Right lobe of liver (tissue), 6 donors: ENCODE results near the gene CYP46A1. TPM values are rescaled to one million over a fixed set of nuclear protein-coding genes. Genes with fewer than 3 reads are reported as not detected.
A peak's percentile ranks its signal among the peaks of the same experiment; 100 is the strongest.

Experiments
- ATAC-seq, 4 donors: fragments of 200-7000 bp; cut with Tn5 transposase; one replicate each; pipeline ENCODE4 v1.9.1; 2020; ENCODE audit warnings: mild to moderate bottlenecking in 4 of 4, moderate library complexity in 4 of 4
- DNase-seq, 3 donors: peaks; one replicate each; pipeline ENCODE4 v3.0.0-alpha.2; 2020
- H3K27ac ChIP-seq, 3 donors: fragments of 200-600 bp; one replicate each; pipeline ENCODE4 v1.8.0; 2022
- H3K27me3 ChIP-seq, 2 donors: fragments of 200-600 bp; one replicate each; pipeline ENCODE4 v1.8.0; 2022
- H3K36me3 ChIP-seq, 4 donors: fragments of 200-600 bp; sonication (generic) in 1 of 4; one replicate each; pipeline versions ENCODE4 v1.5.1 to v1.8.0; 2017 to 2022; ENCODE audit warnings: control low read depth in 1 of 4
- H3K4me1 ChIP-seq, 4 donors: fragments of 200-600 bp; sonication (generic) in 1 of 4; one replicate each; pipeline versions ENCODE4 v1.5.1 to v1.8.0; 2017 to 2022; ENCODE audit warnings: control low read depth in 1 of 4
- H3K4me3 ChIP-seq, 3 donors: fragments of 200-600 bp; one replicate each; pipeline ENCODE4 v1.8.0; 2022
- H3K9me3 ChIP-seq, 4 donors: fragments of 200-600 bp; sonication (generic) in 1 of 4; one replicate each; pipeline versions ENCODE4 v1.5.1 to v1.8.0; 2017 to 2022; ENCODE audit warnings: control low read depth in 1 of 4
- POLR2A ChIP-seq: fragments of 450-650 bp; IDR thresholded peaks from one replicate; pipeline ENCODE4 v1.6.1; 2017; ENCODE audit warnings: antibody characterized with exemption, mild to moderate bottlenecking
- WGBS: methylation state at CpG from one replicate; pipeline ENCODE4 v1.1.6; 2018; ENCODE audit warnings: low coverage, low lambda C conversion rate; ENCODE audit not compliant: insufficient coverage; ENCODE audit errors: missing lambda C conversion rate; 5-methylcytosine and 5-hydroxymethylcytosine counted together
- intact Hi-C, 2 donors: fragments of 100-400 bp; cut with DNase I; formaldehyde crosslinking; loops; one replicate each; pipeline versions ENCODE4 v1.11.2 to v1.14.1; 2022
- total RNA-seq, 6 experiments: library from RNA; depleted of rRNA in 2 of 6; stranded (reverse); fragments of >200 nt in 2 of 6; fragmentation: NEBNext Ultra II Directional in 3 of 6; extraction: Animal tissue kit (Norgen Biotek cat#: 25700) in 3 of 6; gene quantifications; one replicate each; pipeline versions ENCODE4 v1.1.0 to v1.2.4, GENCODE V29; 2016 to 2023
- TF ChIP-seq, protein P1 (sequence below), 4 donors: fragments of 200-600 bp in 3 of 4; fragments of 450-650 bp in 1 of 4; IDR thresholded peaks; one replicate each; pipeline versions ENCODE4 v1.5.1 to v1.8.0; 2016 to 2022; ENCODE audit warnings: antibody characterized with exemption in 4 of 4, mild to moderate bottlenecking in 2 of 4
- donor health status: DM: no; HTN: yes; CAD: no.
- donor health status: DM: no; HTN: no; CAD: no.
- donor health status: DM: no; HTN: no; CAD: no.
- donor health status: DM: no; HTN: yes; CAD: no.
- donor health status: DM: no; HTN: yes; CAD: no.

CYP46A1 gene
- total RNA-seq, 6 experiments from 2014 or later, result 0.06 to 1.6 (median 0.42) TPM; not detected in 1

DNA sequence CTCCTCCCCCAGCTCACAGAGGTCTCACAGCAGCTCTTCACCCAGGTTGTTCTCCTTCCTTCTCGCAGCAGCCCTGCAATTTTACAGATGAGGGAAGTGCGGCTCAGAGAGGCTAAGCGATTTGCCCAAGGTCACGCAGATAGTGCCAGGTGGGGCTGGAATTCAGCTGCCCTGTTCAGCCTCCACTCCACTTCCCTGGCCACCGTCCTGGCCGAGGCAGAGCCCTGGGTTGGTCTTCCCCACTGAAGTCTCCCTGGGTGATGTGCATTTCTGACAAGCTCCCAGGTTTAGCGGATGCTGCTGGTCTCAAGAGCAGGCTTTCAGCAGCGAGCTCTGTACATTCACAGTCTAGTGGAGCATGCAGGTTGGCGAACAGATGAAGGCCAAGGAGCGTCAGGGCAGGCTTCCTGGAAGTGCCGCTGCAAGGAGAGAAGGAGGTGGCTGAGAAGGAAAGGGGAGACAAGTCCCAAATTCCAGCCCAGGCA, 80.2 kb downstream of the CYP46A1 start:
- DNase-seq (peak in 1 of 3 donors; percentile 28), ATAC-seq (no peak)
- H3K36me3 ChIP-seq, result no peaks in the 10 kb centered on the region
- H3K4me1 ChIP-seq, result peaks cover 0 to 20% (median 7%) of the 10 kb centered on the region in 4 donors
- no peaks in the 10 kb centered on the region for H3K27me3 ChIP-seq
- no peak overlapping the region for H3K4me3 ChIP-seq
- TF ChIP-seq POLR2A, result no peak
- TF ChIP-seq, protein P1, sequence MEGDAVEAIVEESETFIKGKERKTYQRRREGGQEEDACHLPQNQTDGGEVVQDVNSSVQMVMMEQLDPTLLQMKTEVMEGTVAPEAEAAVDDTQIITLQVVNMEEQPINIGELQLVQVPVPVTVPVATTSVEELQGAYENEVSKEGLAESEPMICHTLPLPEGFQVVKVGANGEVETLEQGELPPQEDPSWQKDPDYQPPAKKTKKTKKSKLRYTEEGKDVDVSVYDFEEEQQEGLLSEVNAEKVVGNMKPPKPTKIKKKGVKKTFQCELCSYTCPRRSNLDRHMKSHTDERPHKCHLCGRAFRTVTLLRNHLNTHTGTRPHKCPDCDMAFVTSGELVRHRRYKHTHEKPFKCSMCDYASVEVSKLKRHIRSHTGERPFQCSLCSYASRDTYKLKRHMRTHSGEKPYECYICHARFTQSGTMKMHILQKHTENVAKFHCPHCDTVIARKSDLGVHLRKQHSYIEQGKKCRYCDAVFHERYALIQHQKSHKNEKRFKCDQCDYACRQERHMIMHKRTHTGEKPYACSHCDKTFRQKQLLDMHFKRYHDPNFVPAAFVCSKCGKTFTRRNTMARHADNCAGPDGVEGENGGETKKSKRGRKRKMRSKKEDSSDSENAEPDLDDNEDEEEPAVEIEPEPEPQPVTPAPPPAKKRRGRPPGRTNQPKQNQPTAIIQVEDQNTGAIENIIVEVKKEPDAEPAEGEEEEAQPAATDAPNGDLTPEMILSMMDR (IDR thresholded peaks at IDR 0.05), result no peak
- H3K9me3 ChIP-seq, result no peaks in the 10 kb centered on the region
- no peak overlapping the region for H3K27ac ChIP-seq
- intact Hi-C loops, result no loop called here
- WGBS, result 45% methylated on average over 2 of the region's 11 CpGs

DNA sequence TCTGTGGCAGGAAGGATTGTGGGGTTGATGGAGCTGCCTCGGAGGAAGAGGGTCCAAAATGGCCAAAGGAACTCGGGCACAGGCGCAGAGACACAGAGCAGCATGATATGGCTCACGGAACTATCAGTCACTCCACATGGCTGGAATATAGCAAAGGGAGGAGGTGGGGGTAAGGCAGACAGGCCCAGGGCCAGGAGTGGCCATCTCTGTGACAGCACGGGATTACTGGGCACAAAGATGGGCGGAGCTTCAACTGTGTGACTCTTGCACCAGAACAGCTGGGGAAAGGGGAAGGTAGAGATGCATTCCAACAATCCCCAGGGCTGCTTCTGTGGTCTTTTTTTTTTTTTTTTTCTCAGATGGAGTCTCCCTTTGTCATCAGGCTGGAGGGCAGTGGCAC, 84.3 kb downstream of the CYP46A1 start:
- no peak for ATAC-seq
- H3K4me1 ChIP-seq, result peaks cover 0 to 20% (median 7%) of the 10 kb centered on the region in 4 donors
- H3K4me3 ChIP-seq, result no peak overlapping the region
- WGBS, result 71% methylated on average over 2 of the region's 6 CpGs
- H3K27me3 ChIP-seq, result no peaks in the 10 kb centered on the region
- no peaks in the 10 kb centered on the region for H3K36me3 ChIP-seq
- no peak overlapping the region for H3K27ac ChIP-seq
- intact Hi-C loops, result no loop called here
- TF ChIP-seq, protein P1 (IDR thresholded peaks at IDR 0.05), result no peak
- TF ChIP-seq POLR2A, result no peak
- no peaks in the 10 kb centered on the region for H3K9me3 ChIP-seq
- DNase-seq, result peak in 1 of 3 donors; percentile 22

DNA sequence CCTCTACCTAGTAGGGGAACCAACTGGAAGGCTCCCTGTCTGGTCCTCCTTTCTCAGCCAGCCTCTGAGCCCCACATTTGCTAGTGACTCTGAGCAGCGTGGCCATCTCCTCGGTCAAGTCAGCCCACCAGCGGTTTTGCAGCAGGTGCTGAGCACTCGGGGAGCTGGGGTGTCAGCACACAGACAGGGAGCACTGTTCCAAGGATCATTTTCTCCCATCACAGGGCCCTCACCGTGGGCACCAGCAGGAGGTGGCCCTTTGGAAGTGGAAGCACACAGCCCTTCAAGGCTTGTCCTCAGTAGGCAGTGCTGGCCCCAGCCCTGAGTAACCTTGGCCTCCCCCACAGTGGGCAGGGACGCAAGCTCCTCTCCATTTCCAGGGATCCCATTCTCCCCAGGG, 85.0 kb downstream of the CYP46A1 start:
- intact Hi-C loops, result no loop called here

DNA sequence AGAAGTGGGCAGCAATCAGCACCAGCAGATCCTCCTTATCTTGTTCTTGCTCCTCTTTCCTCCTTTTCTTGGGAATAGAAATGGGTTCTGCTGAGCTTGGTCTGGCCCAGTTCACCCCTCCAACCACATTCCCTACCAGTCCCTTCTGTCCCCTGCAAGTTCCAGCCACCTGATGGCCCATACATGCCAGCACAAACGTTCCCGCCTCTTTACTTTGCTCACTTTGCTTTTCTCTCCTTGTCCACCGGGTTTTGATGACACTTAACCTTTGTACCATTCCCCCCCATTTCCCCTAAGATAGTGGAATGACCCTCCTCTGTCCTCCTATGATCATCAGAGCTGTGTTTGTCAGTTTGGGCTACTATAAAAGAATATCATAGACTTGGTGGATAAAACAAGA, 85.7 kb downstream of the CYP46A1 start:
- 69% methylated on average over 3 of the region's 3 CpGs for WGBS
- H3K27ac ChIP-seq, result no peak overlapping the region
- no peak overlapping the region for H3K4me3 ChIP-seq
- DNase-seq (peak in 1 of 3 donors; percentile 17), ATAC-seq (no peak)
- H3K36me3 ChIP-seq, result no peaks in the 10 kb centered on the region
- no peaks in the 10 kb centered on the region for H3K9me3 ChIP-seq
- TF ChIP-seq, protein P1 (IDR thresholded peaks at IDR 0.05), result no peak
- peaks cover 0 to 15% (median 7%) of the 10 kb centered on the region in 4 donors for H3K4me1 ChIP-seq
- intact Hi-C loops, result no loop called here
- no peaks in the 10 kb centered on the region for H3K27me3 ChIP-seq

More for the DNA sequence above, 85.0 kb downstream of the CYP46A1 start:
- DNase-seq, result peak in 1 of 3 donors; percentile 37
- TF ChIP-seq, protein P1 (IDR thresholded peaks at IDR 0.05), result no peak
- TF ChIP-seq POLR2A, result no peak
- no peak overlapping the region for H3K27ac ChIP-seq
- no peaks in the 10 kb centered on the region for H3K9me3 ChIP-seq
- no peaks in the 10 kb centered on the region for H3K36me3 ChIP-seq
- peaks cover 0 to 15% (median 7%) of the 10 kb centered on the region in 4 donors for H3K4me1 ChIP-seq
- no peaks in the 10 kb centered on the region for H3K27me3 ChIP-seq
- 100% methylated on average over 1 of the region's 6 CpGs for WGBS
- no peak for ATAC-seq
- no peak overlapping the region for H3K4me3 ChIP-seq
